ENCODE measurements around the gene AP2A2. TPM values are rescaled to one million over a fixed set of nuclear protein-coding genes. Genes with fewer than 3 reads are reported as not detected.
A peak's percentile ranks its signal among the peaks of the same experiment; 100 is the strongest.
"Not testable (repeated sequence)": the region's sequence is repeated elsewhere in the genome, so short reads cannot be mapped to it uniquely, and the experiment has no call there.

The AP2A2 gene
- total RNA-seq, 2 experiments from 2014 or later = 40.1 to 54.0 TPM

GRCh38 chr11:973237-973636 lies 47.6 kb downstream of the AP2A2 start:
- ATAC-seq = no peak
- ChIA-PET CTCF (no interaction called here), POLR2A (no interaction called here)
- DNase-seq = no peak
- Mint-ChIP-seq H3K36me3 (ENCODE audit: low read depth) (peaks cover 26% of the 10 kb centered on the region), H3K4me1 (ENCODE audit: low read depth) (peaks cover 44% of the 10 kb centered on the region), H3K27ac (peak overlapping the region; percentile 29), H3K27me3 (ENCODE audit: low read depth) (no peaks in the 10 kb centered on the region), H3K9me3 (ENCODE audit: insufficient read depth) (no peaks in the 10 kb centered on the region), H3K4me3 (no peak overlapping the region)

- H3K9me3 Mint-ChIP-seq (ENCODE audit: insufficient read depth); H3K27ac Mint-ChIP-seq; DNase-seq; H3K27me3 Mint-ChIP-seq (ENCODE audit: low read depth); H3K4me3 Mint-ChIP-seq; ATAC-seq; POLR2A ChIA-PET: not testable (repeated sequence)
- Mint-ChIP-seq H3K4me1 (ENCODE audit: low read depth) (peaks cover 29% of the 10 kb centered on the region), H3K36me3 (ENCODE audit: low read depth) (peaks cover 23% of the 10 kb centered on the region)
- CTCF ChIA-PET = interaction anchor here (1.1 kb wide), 1 partner anchor 64 kb away, joined by 3 read pairs; no protein-coding TSS in a partner anchor
Observed at GRCh38 chr11:975376-975775, 49.7 kb downstream of the AP2A2 start.

- no peak overlapping the region for H3K4me3 Mint-ChIP-seq
- no peaks in the 10 kb centered on the region for H3K27me3 Mint-ChIP-seq (ENCODE audit: low read depth)
- H3K36me3 Mint-ChIP-seq (ENCODE audit: low read depth) = peaks cover 22% of the 10 kb centered on the region
- ATAC-seq (no peak), DNase-seq (peak; percentile 37)
- H3K4me1 Mint-ChIP-seq (ENCODE audit: low read depth) = peaks cover 28% of the 10 kb centered on the region
- H3K9me3 Mint-ChIP-seq (ENCODE audit: insufficient read depth) = no peaks in the 10 kb centered on the region
- ChIA-PET POLR2A (no interaction called here), CTCF (interaction anchor here (1.1 kb wide), 1 partner anchor 64 kb away, joined by 3 read pairs; no protein-coding TSS in a partner anchor)
- no peak overlapping the region for H3K27ac Mint-ChIP-seq
Observed at GRCh38 chr11:975827-976226, 50.2 kb downstream of the AP2A2 start.

- ChIA-PET CTCF (interaction anchor here (1.1 kb wide), 1 partner anchor 65 kb away, joined by 3 read pairs; no protein-coding TSS in a partner anchor), POLR2A (no interaction called here)
- Mint-ChIP-seq H3K4me1 (ENCODE audit: low read depth) (peaks cover 23% of the 10 kb centered on the region), H3K4me3 (no peak overlapping the region), H3K27ac (no peak overlapping the region), H3K9me3 (ENCODE audit: insufficient read depth) (no peaks in the 10 kb centered on the region), H3K36me3 (ENCODE audit: low read depth) (peaks cover 20% of the 10 kb centered on the region), H3K27me3 (ENCODE audit: low read depth) (no peaks in the 10 kb centered on the region)
- ATAC-seq (peak; percentile 44), DNase-seq (peak; percentile 44)
Observed at GRCh38 chr11:976431-977160, 50.9 kb downstream of the AP2A2 start.

GRCh38 chr11:977830-978720 lies 52.4 kb downstream of the AP2A2 start:
- DNase-seq (no peak), ATAC-seq (no peak)
- POLR2A ChIA-PET = no interaction called here
- Mint-ChIP-seq H3K4me3 (no peak overlapping the region), H3K27ac (no peak overlapping the region), H3K36me3 (ENCODE audit: low read depth) (peaks cover 16% of the 10 kb centered on the region), H3K4me1 (ENCODE audit: low read depth) (peaks cover 23% of the 10 kb centered on the region), H3K9me3 (ENCODE audit: insufficient read depth) (no peaks in the 10 kb centered on the region), H3K27me3 (ENCODE audit: low read depth) (no peaks in the 10 kb centered on the region)
- CTCF ChIA-PET = no interaction called here

- ATAC-seq (no peak), DNase-seq (no peak)
- H3K4me3 Mint-ChIP-seq = no peak overlapping the region
- no peaks in the 10 kb centered on the region for H3K27me3 Mint-ChIP-seq (ENCODE audit: low read depth)
- H3K9me3 Mint-ChIP-seq (ENCODE audit: insufficient read depth) = no peaks in the 10 kb centered on the region
- CTCF ChIA-PET = no interaction called here
- H3K27ac Mint-ChIP-seq = no peak overlapping the region
- H3K4me1 Mint-ChIP-seq (ENCODE audit: low read depth) = peaks cover 23% of the 10 kb centered on the region
- H3K36me3 Mint-ChIP-seq (ENCODE audit: low read depth) = peaks cover 13% of the 10 kb centered on the region
- POLR2A ChIA-PET = no interaction called here
Observed at GRCh38 chr11:978781-979180, 53.1 kb downstream of the AP2A2 start.

- H3K27me3 Mint-ChIP-seq (ENCODE audit: low read depth) = no peaks in the 10 kb centered on the region
- H3K9me3 Mint-ChIP-seq (ENCODE audit: insufficient read depth) = no peaks in the 10 kb centered on the region
- CTCF ChIA-PET = no interaction called here
- H3K36me3 Mint-ChIP-seq (ENCODE audit: low read depth) = peaks cover 17% of the 10 kb centered on the region
- POLR2A ChIA-PET = no interaction called here
- H3K4me3 Mint-ChIP-seq = no peak overlapping the region
- no peak overlapping the region for H3K27ac Mint-ChIP-seq
- ATAC-seq (no peak), DNase-seq (no peak)
- H3K4me1 Mint-ChIP-seq (ENCODE audit: low read depth) = peaks cover 22% of the 10 kb centered on the region
Observed at GRCh38 chr11:980438-981357, 55.0 kb downstream of the AP2A2 start.

GRCh38 chr11:981764-982163 lies 56.1 kb downstream of the AP2A2 start:
- no peak for ATAC-seq
- Mint-ChIP-seq H3K36me3 (ENCODE audit: low read depth) (peaks cover 19% of the 10 kb centered on the region), H3K4me1 (ENCODE audit: low read depth) (peaks cover 11% of the 10 kb centered on the region), H3K27me3 (ENCODE audit: low read depth) (no peaks in the 10 kb centered on the region), H3K4me3 (no peak overlapping the region), H3K27ac (no peak overlapping the region), H3K9me3 (ENCODE audit: insufficient read depth) (no peaks in the 10 kb centered on the region)
- POLR2A ChIA-PET = no interaction called here
- CTCF ChIA-PET = no interaction called here
- no peak for DNase-seq

- H3K4me1 Mint-ChIP-seq (ENCODE audit: low read depth) = peaks cover 6% of the 10 kb centered on the region
- no peak for DNase-seq
- CTCF ChIA-PET = no interaction called here
- H3K27ac Mint-ChIP-seq = no peak overlapping the region
- no peak overlapping the region for H3K4me3 Mint-ChIP-seq
- H3K36me3 Mint-ChIP-seq (ENCODE audit: low read depth) = peaks cover 21% of the 10 kb centered on the region
- POLR2A ChIA-PET = no interaction called here
- ATAC-seq = no peak
- no peaks in the 10 kb centered on the region for H3K27me3 Mint-ChIP-seq (ENCODE audit: low read depth)
- no peaks in the 10 kb centered on the region for H3K9me3 Mint-ChIP-seq (ENCODE audit: insufficient read depth)
Observed at GRCh38 chr11:984546-984945, 58.9 kb downstream of the AP2A2 start.

- POLR2A ChIA-PET = no interaction called here
- ATAC-seq (no peak), DNase-seq (no peak)
- Mint-ChIP-seq H3K4me1 (ENCODE audit: low read depth) (peaks cover 6% of the 10 kb centered on the region), H3K9me3 (ENCODE audit: insufficient read depth) (no peaks in the 10 kb centered on the region), H3K36me3 (ENCODE audit: low read depth) (peaks cover 21% of the 10 kb centered on the region), H3K27ac (no peak overlapping the region), H3K27me3 (ENCODE audit: low read depth) (no peaks in the 10 kb centered on the region), H3K4me3 (no peak overlapping the region)
- CTCF ChIA-PET = no interaction called here
Observed at GRCh38 chr11:985406-985805, 59.7 kb downstream of the AP2A2 start.

- Mint-ChIP-seq H3K27me3 (ENCODE audit: low read depth) (no peaks in the 10 kb centered on the region), H3K4me3 (no peak overlapping the region), H3K36me3 (ENCODE audit: low read depth) (peaks cover 19% of the 10 kb centered on the region), H3K9me3 (ENCODE audit: insufficient read depth) (no peaks in the 10 kb centered on the region), H3K4me1 (ENCODE audit: low read depth) (peaks cover 2% of the 10 kb centered on the region), H3K27ac (no peak overlapping the region)
- ATAC-seq (no peak), DNase-seq (no peak)
- CTCF ChIA-PET = no interaction called here
- POLR2A ChIA-PET = no interaction called here
Observed at GRCh38 chr11:985848-986247, 60.2 kb downstream of the AP2A2 start.

Measured in activated CD8-positive, alpha-beta T cell treated with anti-CD3 and anti-CD28 coated beads, Interleukin-2, amount 10 ng/mL, durations not matched to agents 7 days and 5 days (primary cell).